Activated B cell treated with CpG ODN at 0.5 μM for 24 hours (primary cell): ENCODE results near the gene PADI3. TPM values are rescaled to one million over a fixed set of nuclear protein-coding genes. Genes with fewer than 3 reads are reported as not detected.

Experiments
- ATAC-seq: fragments of 200-7000 bp; cut with Tn5 transposase; one replicate; pipeline ENCODE4 v1.10.0; 2021; ENCODE audit warnings: low read depth, mild to moderate bottlenecking, moderate library complexity
- CTCF ChIA-PET: fragments of 350-600 bp; sonication (Branson Sonifier 250); formaldehyde crosslinking; loops from one replicate; lab custom pipeline; 2021; ENCODE audit warnings: antibody characterized with exemption; lab: Charles Lee
- POLR2A ChIA-PET: fragments of 350-600 bp; sonication (Branson Sonifier 250); formaldehyde crosslinking; loops from one replicate; lab custom pipeline; 2021; ENCODE audit warnings: antibody characterized with exemption; lab: Charles Lee
- DNase-seq: peaks from one replicate; pipeline ENCODE4 v3.0.0; 2022
- H3K27ac Mint-ChIP-seq: one replicate; pipeline ENCODE4 v1.8.0; 2020; ENCODE audit warnings: mixed read lengths
- H3K27me3 Mint-ChIP-seq: one replicate; pipeline ENCODE4 v1.8.0; 2021; ENCODE audit warnings: mixed read lengths
- H3K36me3 Mint-ChIP-seq: one replicate; pipeline ENCODE4 v1.8.0; 2021; ENCODE audit warnings: low read depth, mixed read lengths
- H3K4me1 Mint-ChIP-seq: one replicate; pipeline ENCODE4 v1.8.0; 2021; ENCODE audit warnings: mixed read lengths
- H3K4me3 Mint-ChIP-seq: one replicate; pipeline ENCODE4 v1.8.0; 2020; ENCODE audit warnings: mild to moderate bottlenecking, mixed read lengths
- H3K9me3 Mint-ChIP-seq: one replicate; pipeline ENCODE4 v1.8.0; 2020; ENCODE audit warnings: mixed read lengths
- intact Hi-C: fragments of 100-400 bp; cut with micrococcal nuclease; formaldehyde crosslinking; loops from one replicate; pipeline ENCODE4 v1.15.1; 2024
- total RNA-seq: library from RNA; stranded (reverse); gene quantifications from 2 replicates; pipeline ENCODE4 v1.2.3, GENCODE V29; 2022
- TF ChIP-seq, protein P1 (sequence below): fragments of 200-600 bp; IDR thresholded peaks from one replicate; pipeline ENCODE4 v1.8.0; 2022; ENCODE audit warnings: antibody characterized with exemption, mild to moderate bottlenecking

PADI3 gene, protein sequence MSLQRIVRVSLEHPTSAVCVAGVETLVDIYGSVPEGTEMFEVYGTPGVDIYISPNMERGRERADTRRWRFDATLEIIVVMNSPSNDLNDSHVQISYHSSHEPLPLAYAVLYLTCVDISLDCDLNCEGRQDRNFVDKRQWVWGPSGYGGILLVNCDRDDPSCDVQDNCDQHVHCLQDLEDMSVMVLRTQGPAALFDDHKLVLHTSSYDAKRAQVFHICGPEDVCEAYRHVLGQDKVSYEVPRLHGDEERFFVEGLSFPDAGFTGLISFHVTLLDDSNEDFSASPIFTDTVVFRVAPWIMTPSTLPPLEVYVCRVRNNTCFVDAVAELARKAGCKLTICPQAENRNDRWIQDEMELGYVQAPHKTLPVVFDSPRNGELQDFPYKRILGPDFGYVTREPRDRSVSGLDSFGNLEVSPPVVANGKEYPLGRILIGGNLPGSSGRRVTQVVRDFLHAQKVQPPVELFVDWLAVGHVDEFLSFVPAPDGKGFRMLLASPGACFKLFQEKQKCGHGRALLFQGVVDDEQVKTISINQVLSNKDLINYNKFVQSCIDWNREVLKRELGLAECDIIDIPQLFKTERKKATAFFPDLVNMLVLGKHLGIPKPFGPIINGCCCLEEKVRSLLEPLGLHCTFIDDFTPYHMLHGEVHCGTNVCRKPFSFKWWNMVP
- total RNA-seq, result not detected in 2 replicates

DNA sequence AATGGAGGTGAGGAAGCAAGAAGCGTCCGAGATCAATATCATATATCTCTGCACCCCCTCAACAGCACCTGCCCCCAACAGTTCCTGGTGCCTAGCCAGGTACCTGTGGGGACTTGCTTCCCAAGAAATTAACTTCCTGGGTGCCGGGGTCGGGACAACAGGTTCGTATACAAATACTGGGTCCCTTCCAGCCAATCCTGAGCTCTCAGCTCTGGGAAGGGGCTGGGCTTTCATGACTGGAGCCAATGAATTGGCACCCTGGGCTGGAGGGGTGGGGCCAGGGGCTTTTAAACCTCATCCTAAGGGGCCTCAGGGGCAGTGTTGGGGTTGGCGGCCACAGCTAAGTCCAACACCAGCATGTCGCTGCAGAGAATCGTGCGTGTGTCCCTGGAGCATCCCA is at the start of gene PADI3:
TSS of gene PADI3 (plus strand) at position 318 of the 400 bp plus-strand sequence. CDS start at position 358, 40 bp downstream.
- ATAC-seq (no peak), DNase-seq (no peak)
- Mint-ChIP-seq H3K27me3 (peaks cover 12% of the 10 kb centered on the region), H3K27ac (no peak within 1 kb of the TSS), H3K36me3 (no peaks in the 10 kb centered on the region), H3K9me3 (no peaks in the 10 kb centered on the region), H3K4me1 (no peaks in the 10 kb centered on the region), H3K4me3 (no peak within 1 kb of the TSS)
- CTCF ChIA-PET, result interaction anchor here (0.7 kb wide), 1 partner anchor 157 kb away, joined by 5 read pairs; no protein-coding TSS in a partner anchor
- intact Hi-C loops, result no loop called here
- TF ChIP-seq, protein P1, sequence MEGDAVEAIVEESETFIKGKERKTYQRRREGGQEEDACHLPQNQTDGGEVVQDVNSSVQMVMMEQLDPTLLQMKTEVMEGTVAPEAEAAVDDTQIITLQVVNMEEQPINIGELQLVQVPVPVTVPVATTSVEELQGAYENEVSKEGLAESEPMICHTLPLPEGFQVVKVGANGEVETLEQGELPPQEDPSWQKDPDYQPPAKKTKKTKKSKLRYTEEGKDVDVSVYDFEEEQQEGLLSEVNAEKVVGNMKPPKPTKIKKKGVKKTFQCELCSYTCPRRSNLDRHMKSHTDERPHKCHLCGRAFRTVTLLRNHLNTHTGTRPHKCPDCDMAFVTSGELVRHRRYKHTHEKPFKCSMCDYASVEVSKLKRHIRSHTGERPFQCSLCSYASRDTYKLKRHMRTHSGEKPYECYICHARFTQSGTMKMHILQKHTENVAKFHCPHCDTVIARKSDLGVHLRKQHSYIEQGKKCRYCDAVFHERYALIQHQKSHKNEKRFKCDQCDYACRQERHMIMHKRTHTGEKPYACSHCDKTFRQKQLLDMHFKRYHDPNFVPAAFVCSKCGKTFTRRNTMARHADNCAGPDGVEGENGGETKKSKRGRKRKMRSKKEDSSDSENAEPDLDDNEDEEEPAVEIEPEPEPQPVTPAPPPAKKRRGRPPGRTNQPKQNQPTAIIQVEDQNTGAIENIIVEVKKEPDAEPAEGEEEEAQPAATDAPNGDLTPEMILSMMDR, result no peak
- POLR2A ChIA-PET, result no interaction called here

DNA sequence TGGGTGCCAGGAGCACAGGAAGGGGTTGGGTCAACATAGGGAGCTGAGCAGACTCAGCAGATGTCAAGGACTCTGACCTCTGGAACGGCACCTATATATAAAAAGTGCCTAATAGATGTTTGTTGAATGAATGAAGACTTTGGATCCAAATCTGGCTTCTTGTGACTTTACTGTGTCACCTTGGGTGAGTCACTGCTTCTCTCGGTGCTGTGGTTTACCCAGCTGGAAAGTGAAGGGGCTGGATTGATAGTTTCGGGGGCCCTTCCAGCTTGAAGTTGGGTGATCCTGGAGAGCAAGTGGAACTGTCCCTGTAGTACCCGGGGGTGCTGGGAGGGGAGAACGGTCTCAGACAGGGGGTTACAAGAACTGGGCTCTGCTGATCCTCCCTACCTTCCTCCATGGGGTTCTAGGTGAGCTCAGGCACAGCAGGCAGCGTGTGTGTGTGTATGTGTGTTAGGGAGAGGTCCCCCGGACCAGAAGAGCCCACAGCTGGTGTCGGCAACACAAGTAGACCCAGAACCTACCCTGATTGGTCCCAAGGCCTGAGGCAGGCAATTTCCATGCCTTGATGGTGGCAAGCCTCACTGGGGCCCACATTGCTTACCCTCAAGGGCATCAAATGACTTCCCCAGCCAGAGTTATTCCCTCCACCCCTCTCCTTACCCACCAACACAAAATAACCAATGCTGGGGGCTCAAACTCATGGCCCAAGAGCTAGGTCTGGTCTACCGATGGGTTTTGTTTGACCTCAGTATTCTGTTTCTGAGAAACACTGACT is 49.4 kb upstream of the PADI3 start:
- TF ChIP-seq, protein P1, result no peak
- Mint-ChIP-seq H3K9me3 (no peaks in the 10 kb centered on the region), H3K4me3 (no peak overlapping the region), H3K36me3 (no peaks in the 10 kb centered on the region), H3K27ac (no peak overlapping the region), H3K27me3 (no peaks in the 10 kb centered on the region), H3K4me1 (peaks cover 2% of the 10 kb centered on the region)
- DNase-seq (peak; percentile 9), ATAC-seq (no peak)
- ChIA-PET CTCF (no interaction called here), POLR2A (interaction anchor here (1.3 kb wide), 1 partner anchor 8 kb away, joined by 3 read pairs; no protein-coding TSS in a partner anchor)
- intact Hi-C loops, result no loop called here

DNA sequence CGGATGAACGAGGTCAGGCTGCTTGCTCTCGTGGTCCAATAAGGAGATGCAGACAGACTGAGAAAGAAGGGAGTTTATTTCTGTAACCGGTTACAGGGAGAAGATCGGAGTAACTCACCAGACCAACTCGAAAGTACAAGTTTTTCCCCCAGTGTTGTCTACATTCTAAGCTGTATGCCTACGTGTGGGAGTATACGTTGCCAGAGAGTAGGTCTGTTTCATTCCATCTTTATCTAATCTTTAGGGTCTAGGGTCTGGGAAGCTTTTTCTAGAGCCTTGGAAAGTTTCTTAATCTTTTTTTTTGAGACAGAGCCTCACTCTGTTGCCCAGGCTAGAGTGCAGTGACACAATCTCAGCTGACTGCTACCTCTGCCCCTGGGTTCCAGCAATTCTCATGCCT is 48.7 kb upstream of the PADI3 start:
- Mint-ChIP-seq H3K27ac (no peak overlapping the region), H3K9me3 (no peaks in the 10 kb centered on the region), H3K4me1 (peaks cover 2% of the 10 kb centered on the region), H3K27me3 (no peaks in the 10 kb centered on the region), H3K4me3 (no peak overlapping the region), H3K36me3 (no peaks in the 10 kb centered on the region)
- DNase-seq, result no peak
- ChIA-PET CTCF (no interaction called here), POLR2A (interaction anchor here (1.3 kb wide), 1 partner anchor 7 kb away, joined by 3 read pairs; no protein-coding TSS in a partner anchor)
- ATAC-seq, result no peak
- TF ChIP-seq, protein P1, result no peak
- intact Hi-C loops, result no loop called here

DNA sequence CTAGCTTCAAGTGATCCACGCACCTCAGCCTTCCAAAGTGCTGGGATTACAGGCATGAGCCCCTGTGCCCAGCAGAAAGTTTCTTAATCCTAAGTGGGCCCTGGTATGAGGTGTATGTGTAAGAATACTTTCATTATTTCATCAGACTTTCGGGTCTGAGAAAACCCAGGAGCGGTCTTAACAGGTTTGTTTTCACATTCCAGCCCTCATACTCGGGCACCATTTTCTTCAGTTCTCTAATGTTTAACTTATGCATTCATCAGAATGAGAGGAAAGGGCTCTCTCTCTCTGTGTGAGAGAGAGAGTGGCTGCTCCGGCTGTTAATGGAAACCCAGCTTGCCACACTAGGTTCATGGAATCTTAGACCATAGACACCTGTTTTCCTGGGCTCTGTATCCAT is 48.1 kb upstream of the PADI3 start:
- intact Hi-C loops, result no loop called here
- no peak for DNase-seq
- H3K4me3 Mint-ChIP-seq, result no peak overlapping the region
- no peak for ATAC-seq
- CTCF ChIA-PET, result no interaction called here
- no peak overlapping the region for H3K27ac Mint-ChIP-seq
- H3K4me1 Mint-ChIP-seq, result peaks cover 2% of the 10 kb centered on the region
- H3K36me3 Mint-ChIP-seq, result no peaks in the 10 kb centered on the region
- H3K27me3 Mint-ChIP-seq, result no peaks in the 10 kb centered on the region
- TF ChIP-seq, protein P1, result no peak
- POLR2A ChIA-PET, result no interaction called here
- no peaks in the 10 kb centered on the region for H3K9me3 Mint-ChIP-seq
